Activated CD4-positive, alpha-beta memory T cell treated with anti-CD3 and anti-CD28 coated beads, Interleukin-2, amount 10 ng/mL, durations not matched to agents 7 days and 5 days (primary cell): ENCODE data around the gene ACTA2. TPM values are rescaled to one million over a fixed set of nuclear protein-coding genes. Genes with fewer than 3 reads are reported as not detected.

Experiments
- CTCF ChIA-PET: fragments of 350-600 bp; sonication (Branson Sonifier 250); formaldehyde crosslinking; loops from one replicate; lab custom pipeline; 2021; ENCODE audit warnings: antibody characterized with exemption, inconsistent platforms; lab: Charles Lee
- POLR2A ChIA-PET: fragments of 350-600 bp; sonication (Branson Sonifier 250); formaldehyde crosslinking; loops from one replicate; lab custom pipeline; 2021; ENCODE audit warnings: antibody characterized with exemption; lab: Charles Lee
- DNase-seq: peaks from one replicate; pipeline ENCODE4 v3.0.0-alpha.2; 2020
- H3K27ac Mint-ChIP-seq: one replicate; pipeline ENCODE4 v1.8.0; 2021; ENCODE audit warnings: mild to moderate bottlenecking, mixed read lengths
- H3K27me3 Mint-ChIP-seq: one replicate; pipeline ENCODE4 v1.8.0; 2021; ENCODE audit warnings: mixed read lengths
- H3K36me3 Mint-ChIP-seq: one replicate; pipeline ENCODE4 v1.8.0; 2021; ENCODE audit warnings: low read depth, mixed read lengths
- H3K4me1 Mint-ChIP-seq: one replicate; pipeline ENCODE4 v1.8.0; 2021; ENCODE audit warnings: mixed read lengths
- H3K4me3 Mint-ChIP-seq: one replicate; pipeline ENCODE4 v1.8.0; 2021; ENCODE audit warnings: mild to moderate bottlenecking, mixed read lengths
- H3K9me3 Mint-ChIP-seq: one replicate; pipeline ENCODE4 v1.8.0; 2021; ENCODE audit warnings: mixed read lengths
- total RNA-seq, 2 experiments: library from RNA; stranded (reverse); gene quantifications; one replicate each; pipeline ENCODE4 v1.2.3, GENCODE V29; 2021

ACTA2 gene
- total RNA-seq, 2 experiments from 2014 or later: 14.7 to 15.5 TPM

DNA sequence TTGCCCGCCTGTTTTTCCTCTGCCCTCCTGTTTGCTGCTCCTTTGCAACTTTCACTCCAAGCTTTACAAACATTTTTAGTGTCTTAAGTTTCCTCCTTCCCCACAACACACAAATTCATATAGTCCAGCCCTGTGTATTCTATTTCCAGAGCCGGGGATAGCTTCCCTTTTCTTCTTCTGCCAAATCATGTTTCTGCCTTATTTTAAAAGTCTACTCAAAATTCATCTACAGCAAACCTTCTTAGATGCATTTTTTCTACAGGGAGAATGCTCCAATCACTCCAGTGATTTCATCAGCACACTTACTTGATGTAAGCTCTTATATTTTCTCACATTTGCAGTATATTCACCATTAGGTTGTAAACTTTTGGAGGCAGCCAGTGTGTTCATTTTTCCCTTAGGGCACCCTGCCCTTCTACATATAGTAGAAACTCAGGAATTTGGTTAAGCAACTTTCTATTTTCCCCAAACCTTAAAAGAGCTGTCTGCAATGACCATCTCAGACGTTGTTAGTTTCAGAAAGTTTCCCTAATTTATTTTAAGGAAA, 12.4 kb upstream of the ACTA2 start:
- POLR2A ChIA-PET: interaction anchor here (1.2 kb wide), 1 partner anchor 26 kb away, joined by 6 read pairs; the partner anchor contains the start of gene FAS
- Mint-ChIP-seq H3K9me3 (no peaks in the 10 kb centered on the region), H3K27me3 (no peaks in the 10 kb centered on the region), H3K4me1 (peaks cover 28% of the 10 kb centered on the region), H3K36me3 (peaks cover 2% of the 10 kb centered on the region), H3K4me3 (no peak overlapping the region), H3K27ac (no peak overlapping the region)
- CTCF ChIA-PET: interaction anchor here (2.3 kb wide), 1 partner anchor 31 kb away, joined by 9 read pairs; no protein-coding TSS in a partner anchor
- DNase-seq: no peak

DNA sequence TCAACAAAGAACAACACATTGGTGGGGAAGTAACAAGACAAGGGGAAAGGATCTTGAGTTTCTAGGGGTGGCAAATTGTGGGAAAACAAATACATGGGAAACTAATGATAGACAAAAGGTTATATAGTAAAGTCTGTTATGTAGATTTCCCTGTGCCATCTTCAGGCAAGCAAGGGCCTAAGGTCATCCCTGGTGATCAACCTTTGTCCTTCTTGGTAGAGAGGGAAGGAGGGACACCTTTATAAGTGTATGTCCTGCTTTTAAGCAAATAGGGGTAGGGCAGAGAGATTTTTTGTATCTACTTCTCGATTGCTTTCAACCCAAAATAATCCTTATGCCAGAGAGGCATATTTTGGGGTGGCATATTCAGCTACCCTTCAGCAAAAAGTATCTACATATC, 11.8 kb upstream of the ACTA2 start:
- no peak overlapping the region for H3K4me3 Mint-ChIP-seq
- no peak for DNase-seq
- peaks cover 29% of the 10 kb centered on the region for H3K4me1 Mint-ChIP-seq
- peaks cover 2% of the 10 kb centered on the region for H3K36me3 Mint-ChIP-seq
- no peaks in the 10 kb centered on the region for H3K27me3 Mint-ChIP-seq
- ChIA-PET CTCF (interaction anchor here (2.3 kb wide), 1 partner anchor 30 kb away, joined by 9 read pairs; no protein-coding TSS in a partner anchor), POLR2A (interaction anchor here (1.2 kb wide), 1 partner anchor 27 kb away, joined by 6 read pairs; the partner anchor contains the start of gene FAS)
- H3K9me3 Mint-ChIP-seq: no peaks in the 10 kb centered on the region
- no peak overlapping the region for H3K27ac Mint-ChIP-seq

DNA sequence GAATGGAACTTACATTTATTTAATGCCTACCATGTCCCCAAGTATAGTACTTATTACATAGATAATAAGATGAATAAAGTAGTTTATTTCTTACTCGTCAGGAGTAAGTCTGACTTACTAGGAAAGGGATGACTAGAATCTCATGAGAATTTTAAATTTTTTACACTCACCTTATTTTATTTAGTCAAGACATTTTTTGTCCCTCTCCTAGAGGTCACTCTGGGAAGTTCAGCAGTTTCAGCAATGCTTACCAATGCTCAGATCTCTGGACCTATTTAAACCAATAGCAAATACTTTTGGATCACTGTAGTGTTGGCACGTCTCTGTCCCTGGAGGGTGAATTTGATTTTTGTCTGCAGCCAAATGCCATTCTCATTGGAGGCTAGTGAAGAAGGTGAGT, 10.7 kb upstream of the ACTA2 start:
- Mint-ChIP-seq H3K4me3 (no peak overlapping the region), H3K4me1 (peaks cover 29% of the 10 kb centered on the region), H3K9me3 (no peaks in the 10 kb centered on the region), H3K27me3 (no peaks in the 10 kb centered on the region), H3K36me3 (peaks cover 2% of the 10 kb centered on the region), H3K27ac (no peak overlapping the region)
- no peak for DNase-seq
- POLR2A ChIA-PET: interaction anchor here (1.1 kb wide), 1 partner anchor 32 kb away, joined by 3 read pairs; no protein-coding TSS in a partner anchor
- CTCF ChIA-PET: interaction anchor here (1.1 to 2.3 kb wide), 3 partner anchors 27 to 254 kb away, joined by 3 to 9 read pairs (median 5); partner anchors contain the start of gene FAS

DNA sequence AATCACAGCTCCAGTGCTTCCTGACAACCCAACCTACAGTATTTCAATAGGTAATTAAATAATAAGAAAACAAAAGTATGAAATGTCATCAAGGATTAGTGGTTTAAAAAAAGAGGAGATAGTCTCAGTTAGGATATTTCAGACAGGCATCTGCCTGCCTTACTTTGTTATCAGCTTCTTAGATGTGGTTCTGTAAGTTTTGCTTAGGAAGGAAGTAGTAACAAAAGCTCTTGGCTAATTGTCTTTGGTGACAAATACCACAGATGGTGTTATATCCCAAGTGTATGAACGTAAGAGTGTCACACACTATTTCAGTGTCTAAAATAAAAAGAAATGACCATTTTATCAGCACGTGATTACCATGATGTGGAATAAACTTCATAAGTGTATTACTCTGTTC, 9.8 kb upstream of the ACTA2 start:
- POLR2A ChIA-PET: interaction anchor here (0.6 to 1.0 kb wide), 4 partner anchors 25 to 39 kb away, joined by 3 to 6 read pairs (median 3); partner anchors contain the start of gene FAS
- Mint-ChIP-seq H3K27me3 (no peaks in the 10 kb centered on the region), H3K4me1 (peaks cover 29% of the 10 kb centered on the region), H3K36me3 (peaks cover 2% of the 10 kb centered on the region), H3K27ac (peak overlapping the region; percentile 1), H3K4me3 (no peak overlapping the region), H3K9me3 (no peaks in the 10 kb centered on the region)
- DNase-seq: no peak
- CTCF ChIA-PET: interaction anchor here (0.6 to 1.3 kb wide), 2 partner anchors 25 to 28 kb away, joined by 3 to 5 read pairs; partner anchors contain the start of gene FAS

DNA sequence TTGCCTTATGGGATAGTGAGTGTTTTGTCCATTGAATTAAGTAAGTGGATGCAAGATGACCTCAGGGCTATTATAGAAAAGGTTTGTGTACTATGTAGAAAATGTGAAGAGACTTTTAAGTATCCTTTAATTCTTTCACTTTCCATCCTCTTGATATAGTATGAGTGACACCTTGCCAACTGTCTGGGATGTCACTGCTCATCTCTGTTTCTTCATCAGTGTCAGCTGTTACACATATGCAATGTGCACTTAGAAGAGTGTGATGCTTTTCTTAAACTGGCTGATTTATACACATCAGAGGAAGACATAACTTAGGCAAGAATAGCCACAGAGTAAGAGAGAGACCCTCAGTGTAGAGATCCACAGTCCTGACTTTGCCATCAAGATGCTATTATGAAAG, 8.7 kb upstream of the ACTA2 start:
- H3K27ac Mint-ChIP-seq: no peak overlapping the region
- no peaks in the 10 kb centered on the region for H3K27me3 Mint-ChIP-seq
- H3K4me1 Mint-ChIP-seq: peaks cover 29% of the 10 kb centered on the region
- peaks cover 2% of the 10 kb centered on the region for H3K36me3 Mint-ChIP-seq
- CTCF ChIA-PET: no interaction called here
- no peaks in the 10 kb centered on the region for H3K9me3 Mint-ChIP-seq
- H3K4me3 Mint-ChIP-seq: no peak overlapping the region
- POLR2A ChIA-PET: interaction anchor here (1.0 kb wide), 1 partner anchor 29 kb away, joined by 5 read pairs; the partner anchor contains the start of gene FAS
- DNase-seq: no peak

DNA sequence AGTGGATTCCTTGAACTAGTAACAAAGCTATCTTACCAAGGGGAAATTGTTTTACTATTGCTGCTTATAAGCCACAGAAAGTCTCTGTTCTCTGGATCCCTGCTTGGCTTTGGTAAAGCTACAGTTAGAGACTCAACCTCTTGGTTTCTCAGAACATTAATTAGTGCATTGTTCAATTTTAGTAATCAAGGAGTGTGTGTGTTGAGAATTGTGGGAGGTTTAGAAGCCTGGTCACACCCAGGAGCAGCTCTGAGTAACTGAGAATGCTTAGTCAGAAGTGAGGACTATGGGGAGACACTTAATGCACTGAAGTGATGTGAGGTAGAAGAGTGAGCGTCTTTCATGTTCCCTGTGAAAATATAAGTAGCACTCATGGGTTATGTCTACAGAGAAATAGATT, 8.2 kb upstream of the ACTA2 start:
- ChIA-PET CTCF (interaction anchor here (0.8 kb wide), 1 partner anchor 24 kb away, joined by 3 read pairs; no protein-coding TSS in a partner anchor), POLR2A (interaction anchor here (1.0 kb wide), 2 partner anchors 14 to 29 kb away, joined by 5 read pairs; partner anchors contain the start of gene FAS)
- Mint-ChIP-seq H3K9me3 (no peaks in the 10 kb centered on the region), H3K4me1 (peaks cover 29% of the 10 kb centered on the region), H3K36me3 (peaks cover 2% of the 10 kb centered on the region), H3K27me3 (no peaks in the 10 kb centered on the region), H3K4me3 (no peak overlapping the region), H3K27ac (peak overlapping the region; percentile 21)
- no peak for DNase-seq

DNA sequence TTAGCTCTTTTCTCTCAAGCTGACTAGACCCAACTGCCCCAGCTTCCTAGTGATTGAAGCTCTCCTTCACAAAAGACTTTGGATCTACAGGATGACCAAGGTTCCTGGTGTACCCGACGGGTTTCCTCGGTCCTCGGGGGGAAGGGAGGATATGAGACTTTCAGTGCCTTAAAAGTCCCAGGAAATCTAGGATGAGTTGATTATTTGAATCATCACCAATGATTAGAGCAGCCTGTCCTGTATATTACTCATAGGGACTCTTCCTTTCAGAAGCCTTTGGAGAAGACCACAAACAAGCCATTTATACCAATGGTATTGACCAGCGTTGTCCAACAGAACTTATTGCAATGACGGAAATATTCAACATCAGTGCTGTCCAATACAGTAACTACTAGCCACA, 6.1 kb upstream of the ACTA2 start:
- H3K27ac Mint-ChIP-seq: no peak overlapping the region
- no peak overlapping the region for H3K4me3 Mint-ChIP-seq
- no peaks in the 10 kb centered on the region for H3K9me3 Mint-ChIP-seq
- H3K36me3 Mint-ChIP-seq: peaks cover 2% of the 10 kb centered on the region
- ChIA-PET CTCF (interaction anchor here (1.3 kb wide), 1 partner anchor 24 kb away, joined by 3 read pairs; no protein-coding TSS in a partner anchor), POLR2A (interaction anchor here (1.4 kb wide), 1 partner anchor 21 kb away, joined by 3 read pairs; no protein-coding TSS in a partner anchor)
- no peak for DNase-seq
- H3K4me1 Mint-ChIP-seq: peaks cover 29% of the 10 kb centered on the region
- no peaks in the 10 kb centered on the region for H3K27me3 Mint-ChIP-seq

DNA sequence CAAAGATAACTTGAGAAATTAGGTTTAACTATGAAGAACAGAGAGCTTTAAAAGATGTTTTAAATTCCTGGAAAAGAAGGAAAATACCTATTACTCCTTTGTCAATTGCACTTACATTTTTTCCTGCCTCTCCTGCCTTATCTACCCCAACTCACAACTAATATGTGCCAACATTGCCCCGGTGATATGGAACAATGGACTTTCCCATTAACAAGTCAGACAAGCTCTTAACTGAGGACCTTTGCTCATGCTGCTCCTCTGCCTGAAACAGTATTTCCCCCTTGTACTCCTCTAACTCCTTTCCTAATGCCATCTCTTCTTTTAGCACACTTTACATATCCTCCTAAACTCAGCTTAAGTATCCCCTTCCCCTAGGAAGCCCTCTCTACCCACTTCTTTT, 4.8 kb upstream of the ACTA2 start:
- Mint-ChIP-seq H3K4me3 (no peak overlapping the region), H3K4me1 (peaks cover 23% of the 10 kb centered on the region), H3K36me3 (no peaks in the 10 kb centered on the region), H3K9me3 (no peaks in the 10 kb centered on the region), H3K27me3 (no peaks in the 10 kb centered on the region), H3K27ac (no peak overlapping the region)
- CTCF ChIA-PET: interaction anchor here (0.9 to 1.3 kb wide), 2 partner anchors 23 kb away, joined by 3 read pairs; no protein-coding TSS in a partner anchor
- no peak for DNase-seq
- POLR2A ChIA-PET: no interaction called here

DNA sequence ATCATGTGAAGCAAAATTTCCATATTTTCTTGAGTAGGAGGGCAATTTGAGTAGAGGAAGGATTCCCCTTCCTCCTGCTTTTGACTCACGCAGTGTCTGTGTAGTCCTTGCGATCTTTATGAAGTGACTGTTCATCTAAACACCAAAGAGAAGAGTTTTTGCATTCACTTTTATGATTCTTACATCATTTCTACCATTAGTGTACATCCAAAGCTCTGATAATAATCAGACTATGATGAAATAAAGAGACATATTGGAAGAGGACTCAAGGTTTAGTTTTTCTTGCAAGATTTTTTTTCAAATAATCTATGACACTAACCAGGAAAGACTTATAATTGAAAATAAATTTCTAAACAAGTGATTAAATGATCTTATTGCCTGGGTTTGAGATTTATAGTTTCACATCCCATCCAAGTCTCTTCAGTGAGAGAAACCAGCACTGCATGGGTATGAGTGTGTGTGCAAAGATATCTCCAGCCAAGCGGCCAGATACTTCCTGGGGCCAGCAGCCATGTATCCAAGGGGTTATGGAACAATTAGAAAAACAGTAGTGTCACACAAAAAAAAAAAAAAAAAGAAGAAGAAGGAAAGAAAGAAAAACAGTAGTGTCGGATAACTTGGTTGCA, 2.0 kb upstream of the ACTA2 start:
- H3K27me3 Mint-ChIP-seq: no peaks in the 10 kb centered on the region
- no peaks in the 10 kb centered on the region for H3K36me3 Mint-ChIP-seq
- no peaks in the 10 kb centered on the region for H3K4me1 Mint-ChIP-seq
- no peak overlapping the region for H3K4me3 Mint-ChIP-seq
- no peak overlapping the region for H3K27ac Mint-ChIP-seq
- no peaks in the 10 kb centered on the region for H3K9me3 Mint-ChIP-seq
- POLR2A ChIA-PET: no interaction called here
- CTCF ChIA-PET: interaction anchor here (0.5 to 0.9 kb wide), 4 partner anchors 8 to 1164 kb away, joined by 3 to 8 read pairs (median 4); no protein-coding TSS in a partner anchor
- no peak for DNase-seq

DNA sequence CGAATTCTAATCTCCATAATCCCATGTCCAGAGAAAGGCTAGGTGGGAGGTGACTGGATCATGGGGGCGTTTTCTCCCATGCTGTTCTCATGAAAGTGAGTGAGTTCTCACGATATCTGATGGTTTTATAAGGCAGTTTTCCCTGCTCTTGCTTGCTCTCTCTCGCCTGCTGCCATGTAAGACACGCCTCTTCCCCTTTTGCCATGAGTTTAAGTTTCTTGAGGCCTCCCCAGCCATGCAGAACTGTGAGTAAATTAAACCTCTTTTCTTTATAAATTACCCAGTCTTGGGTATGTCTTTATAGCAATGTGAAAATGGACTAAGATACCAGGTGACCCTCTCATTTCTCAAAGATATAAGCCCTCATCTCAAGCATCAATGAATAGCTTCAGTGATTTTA, 1.1 kb upstream of the ACTA2 start:
- Mint-ChIP-seq H3K9me3 (no peaks in the 10 kb centered on the region), H3K27ac (no peak overlapping the region), H3K36me3 (no peaks in the 10 kb centered on the region), H3K4me3 (no peak overlapping the region), H3K4me1 (no peaks in the 10 kb centered on the region), H3K27me3 (no peaks in the 10 kb centered on the region)
- no peak for DNase-seq
- ChIA-PET CTCF (no interaction called here), POLR2A (no interaction called here)

DNA sequence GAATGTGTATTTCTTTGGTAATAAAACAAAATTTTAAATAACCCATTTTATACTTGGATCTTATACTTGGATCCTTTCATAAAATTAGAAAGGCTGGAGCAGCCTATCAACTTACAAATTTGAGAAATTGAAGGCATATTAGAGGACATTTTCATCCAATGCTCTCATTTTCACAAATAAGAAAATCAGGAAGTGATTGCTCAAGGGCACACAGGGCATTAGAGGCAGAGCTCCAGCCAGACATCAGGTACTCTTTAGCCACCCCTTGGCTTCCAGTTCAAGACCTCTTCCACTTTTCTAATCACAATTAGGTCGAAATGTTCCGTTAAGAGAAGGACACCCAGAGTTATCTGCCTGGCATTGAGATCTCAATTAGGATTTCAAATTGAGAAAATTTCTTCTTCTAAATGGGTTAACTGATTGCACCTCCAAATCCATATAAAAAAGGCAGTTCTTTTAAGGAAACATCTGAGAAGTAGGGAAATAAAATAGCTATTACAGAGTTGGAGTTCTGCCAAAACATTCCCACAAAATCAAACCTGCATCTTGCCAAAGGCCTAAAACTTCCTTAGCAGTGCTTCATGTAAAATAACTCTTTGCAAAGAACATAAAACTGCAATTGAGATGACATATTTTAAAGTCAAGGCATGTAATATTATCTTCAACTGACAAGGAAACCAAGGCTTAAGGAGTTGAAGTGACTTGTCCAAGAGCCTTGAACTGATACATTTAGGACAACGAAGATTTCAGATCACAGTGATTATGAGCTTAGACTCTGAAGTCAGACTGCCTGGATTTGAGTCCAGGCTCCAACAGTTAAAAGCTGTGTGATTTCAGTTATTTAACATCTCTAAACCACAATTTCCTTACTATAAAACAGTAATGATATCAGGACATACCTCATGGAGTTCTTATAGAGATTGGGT, 2.4 kb downstream of the ACTA2 start:
- Mint-ChIP-seq H3K4me1 (peaks cover 7% of the 10 kb centered on the region), H3K36me3 (peaks cover 4% of the 10 kb centered on the region), H3K27ac (no peak overlapping the region), H3K9me3 (no peaks in the 10 kb centered on the region), H3K27me3 (no peaks in the 10 kb centered on the region), H3K4me3 (no peak overlapping the region)
- DNase-seq: no peak
- CTCF ChIA-PET: interaction anchor here (0.8 to 1.1 kb wide), 2 partner anchors 15 to 267 kb away, joined by 3 to 4 read pairs; no protein-coding TSS in a partner anchor
- POLR2A ChIA-PET: no interaction called here

DNA sequence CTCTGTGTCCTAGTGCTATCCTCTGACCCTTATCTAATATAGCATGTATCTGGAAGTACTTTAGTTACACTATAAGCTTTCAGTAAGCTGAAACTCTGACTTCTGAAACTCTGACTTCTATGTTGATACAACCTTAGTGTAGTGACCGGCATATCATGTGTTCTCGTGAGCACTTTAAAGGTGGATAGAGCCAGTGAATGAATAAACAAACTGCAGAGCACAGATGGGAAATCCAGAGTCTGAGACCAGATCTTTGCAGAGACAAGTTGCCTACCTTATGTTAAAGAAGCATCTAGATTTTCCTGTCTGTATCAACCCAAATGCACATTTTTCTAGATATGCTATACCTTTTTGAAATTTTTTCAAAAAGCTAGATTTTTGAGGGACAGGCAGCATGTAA, 3.5 kb downstream of the ACTA2 start:
- DNase-seq: no peak
- peaks cover 7% of the 10 kb centered on the region for H3K36me3 Mint-ChIP-seq
- CTCF ChIA-PET: interaction anchor here (0.8 to 1.0 kb wide), 2 partner anchors 14 to 268 kb away, joined by 3 read pairs; no protein-coding TSS in a partner anchor
- no peak overlapping the region for H3K4me3 Mint-ChIP-seq
- H3K4me1 Mint-ChIP-seq: peaks cover 15% of the 10 kb centered on the region
- POLR2A ChIA-PET: no interaction called here
- no peaks in the 10 kb centered on the region for H3K9me3 Mint-ChIP-seq
- no peak overlapping the region for H3K27ac Mint-ChIP-seq
- no peaks in the 10 kb centered on the region for H3K27me3 Mint-ChIP-seq
